A549 (cell line): Measurements from ENCODE around the gene CERS6. TPM values are rescaled to one million over a fixed set of nuclear protein-coding genes. Genes with fewer than 3 reads are reported as not detected.

Experiments used
- ATAC-seq, 2 experiments: fragments of 200-7000 bp in 1 of 2; fragments of >200 bp in 1 of 2; cut with Nextera tagmentation in 1 of 2; cut with Tn5 transposase in 1 of 2; 3 replicates each; pipeline versions ENCODE4 v1.8.0 to v1.9.1; 2018 to 2020; ENCODE audit warnings: mild to moderate bottlenecking in 1 of 2, moderate library complexity in 1 of 2
- CTCF ChIA-PET: fragments of 300-600 bp; sonication (Branson Sonifier 250); formaldehyde crosslinking; extraction: SDS; loops from one replicate; lab custom pipeline; 2021; ENCODE audit warnings: antibody characterized with exemption, inconsistent platforms; lab: Yijun Ruan, JAX
- POLR2A ChIA-PET: fragments of 350-600 bp; formaldehyde crosslinking; extraction: SDS; loops from one replicate; lab custom pipeline; 2021; ENCODE audit warnings: antibody characterized with exemption, inconsistent platforms; lab: Yijun Ruan, JAX
- DNase-seq, 2 experiments: peaks; one replicate each; pipeline versions ENCODE4 v3.0.0 to v3.0.0-alpha.2; 2011 to 2016; ENCODE audit warnings: low read depth in 1 of 2, low spot score in 1 of 2
- FAIRE-seq: peaks from 2 replicates; lab custom pipeline; 2011; peaks lifted over from hg19 to GRCh38; lab: Jason Lieb, UNC
- H3K27ac ChIP-seq, 2 experiments: fragments of >200 bp; sonication (Bioruptor Twin); formaldehyde crosslinking; 3 replicates each; pipeline ENCODE4 v1.5.1; 2016 to 2017
- H3K4me1 ChIP-seq: fragments of >200 bp; sonication (Bioruptor Twin); formaldehyde crosslinking; 3 replicates; pipeline ENCODE4 v1.6.1; 2016
- H3K4me2 ChIP-seq: fragments of >200 bp; sonication (Bioruptor Twin); formaldehyde crosslinking; 3 replicates; pipeline ENCODE4 v1.6.1; 2016
- H3K4me3 ChIP-seq: fragments of >200 bp; sonication (Bioruptor Twin); formaldehyde crosslinking; 3 replicates; pipeline ENCODE4 v1.5.1; 2016
- H3K9me3 ChIP-seq: fragments of >200 bp; sonication (Bioruptor Twin); formaldehyde crosslinking; 3 replicates; pipeline ENCODE4 v1.6.1; 2016
- BHLHE40 ChIP-seq: IDR thresholded peaks from 2 replicates; pipeline ENCODE4 v1.6.1; 2012; ENCODE audit warnings: low read depth, low read length, inconsistent platforms
- CHD2 ChIP-seq: fragments of 150-350 bp; IDR thresholded peaks from 2 replicates; pipeline ENCODE4 v1.6.1; 2014; ENCODE audit warnings: low read length; ENCODE audit not compliant: partially characterized antibody
- EHMT2 ChIP-seq: fragments of 200-600 bp; sonication (generic); IDR thresholded peaks from 2 replicates; pipeline ENCODE4 v1.6.1; 2016; ENCODE audit warnings: antibody characterized with exemption, low read depth, mild to moderate bottlenecking, moderate library complexity
- ESRRA ChIP-seq: fragments of 150-350 bp; IDR thresholded peaks from 2 replicates; pipeline ENCODE4 v1.6.1; 2014; ENCODE audit warnings: mild to moderate bottlenecking, low read length, borderline replicate concordance
- FOSL2 ChIP-seq, 2 experiments: fragments of 450-650 bp in 1 of 2; fragments of >200 bp in 1 of 2; sonication (Bioruptor Twin) in 1 of 2; formaldehyde crosslinking; IDR thresholded peaks; 2 replicates each; pipeline versions ENCODE4 v1.5.0 to v1.6.1; 2016 to 2020; ENCODE audit warnings: mild to moderate bottlenecking in 1 of 2, moderate library complexity in 1 of 2
- GATA3 ChIP-seq: IDR thresholded peaks from 2 replicates; pipeline ENCODE4 v1.6.1; 2012; ENCODE audit warnings: borderline replicate concordance
- HDAC2 ChIP-seq: fragments of 200-600 bp; sonication (generic); IDR thresholded peaks from 2 replicates; pipeline ENCODE4 v1.6.1; 2016
- HEYL ChIP-seq: fragments of 250-450 bp; sonication (Bioruptor Pico); IDR thresholded peaks from 2 replicates; pipeline ENCODE4 v1.8.0; 2021; ENCODE audit warnings: mild to moderate bottlenecking, moderate library complexity
- HOXA7 ChIP-seq: fragments of 250-450 bp; sonication (Bioruptor Pico); IDR thresholded peaks from 2 replicates; pipeline ENCODE4 v1.5.0; 2020; ENCODE audit warnings: mild to moderate bottlenecking, moderate library complexity
- HOXB5 ChIP-seq: fragments of 250-450 bp; sonication (Bioruptor Pico); IDR thresholded peaks from 2 replicates; pipeline ENCODE4 v1.5.0; 2020; ENCODE audit warnings: mild to moderate bottlenecking, moderate library complexity
- KDM1A ChIP-seq: fragments of 200-600 bp; sonication (generic); IDR thresholded peaks from 2 replicates; pipeline ENCODE4 v1.6.1; 2016; ENCODE audit warnings: low read depth, mild to moderate bottlenecking
- NFE2L2 ChIP-seq: fragments of 150-350 bp; conservative IDR thresholded peaks from 2 replicates; pipeline ENCODE4 v1.6.1; 2014; ENCODE audit warnings: low read length
- NPAS2 ChIP-seq: fragments of 250-450 bp; sonication (Bioruptor Pico); IDR thresholded peaks from 2 replicates; pipeline ENCODE4 v1.8.0; 2022; ENCODE audit warnings: mild to moderate bottlenecking, moderate library complexity, borderline replicate concordance
- PBX3 ChIP-seq: IDR thresholded peaks from 2 replicates; pipeline ENCODE4 v1.6.1; 2012
- POLR2A ChIP-seq: IDR thresholded peaks from 2 replicates; pipeline ENCODE4 v1.6.1; 2012; ENCODE audit warnings: mild to moderate bottlenecking, low read length
- POLR2AphosphoS2 ChIP-seq: conservative IDR thresholded peaks from 2 replicates; pipeline ENCODE4 v1.6.1; 2012; ENCODE audit warnings: low read length, improper control_type of control experiment, inconsistent platforms
- RCOR1 ChIP-seq: fragments of 150-350 bp; IDR thresholded peaks from 2 replicates; pipeline ENCODE4 v1.6.1; 2014; ENCODE audit warnings: antibody characterized with exemption, low read length, low read depth
- REST ChIP-seq: fragments of 200-600 bp; sonication (generic); IDR thresholded peaks from 2 replicates; pipeline ENCODE4 v1.6.1; 2016; ENCODE audit warnings: antibody characterized with exemption, mild to moderate bottlenecking, moderate library complexity
- RFX5 ChIP-seq: fragments of 450-650 bp; IDR thresholded peaks from 2 replicates; pipeline ENCODE4 v1.7.1; 2014; ENCODE audit warnings: antibody characterized with exemption, mild to moderate bottlenecking, moderate library complexity
- RNF2 ChIP-seq: fragments of 200-600 bp; sonication (generic); IDR thresholded peaks from 2 replicates; pipeline ENCODE4 v1.6.1; 2016; ENCODE audit warnings: low read depth, mild to moderate bottlenecking, antibody characterized with exemption, moderate library complexity, borderline replicate concordance
- SMC3 ChIP-seq: fragments of >200 bp; sonication (Bioruptor Twin); formaldehyde crosslinking; IDR thresholded peaks from 3 replicates; pipeline ENCODE4 v1.6.1; 2018; ENCODE audit warnings: inconsistent platforms
- TP53 ChIP-seq: fragments of 250-450 bp; sonication (Bioruptor Pico); IDR thresholded peaks from 2 replicates; pipeline ENCODE4 v1.5.0; 2021; ENCODE audit warnings: mild to moderate bottlenecking, moderate library complexity
- USF2 ChIP-seq: fragments of 450-650 bp; IDR thresholded peaks from 2 replicates; pipeline ENCODE4 v1.6.1; 2014; ENCODE audit warnings: antibody characterized with exemption
- ZNF302 ChIP-seq: fragments of 250-450 bp; sonication (Bioruptor Pico); IDR thresholded peaks from 2 replicates; pipeline ENCODE4 v1.9.0; 2021; ENCODE audit warnings: inconsistent platforms, mild to moderate bottlenecking, moderate library complexity
- WGBS: methylation state at CpG from one replicate; pipeline ENCODE4 v1.1.6; 2017; ENCODE audit errors: missing lambda C conversion rate; 5-methylcytosine and 5-hydroxymethylcytosine counted together
- polyA plus RNA-seq, 4 experiments: library from polyadenylated mRNA; depleted of rRNA in 3 of 4; stranded (reverse); fragments of >200 nt; fragmentation: RNase III in 1 of 4; extraction: RNeasy Plus Mini Kit Qiagen cat#74134 plus additional on column Dnase treatment in 1 of 4; gene quantifications; 2 replicates in 3 of 4; 3 replicates in 1 of 4; pipeline ENCODE4 v1.2.3, GENCODE V29; 2011 to 2017

The CERS6 gene
- polyA plus RNA-seq, 2 of the 4 experiments (the other 2 are of a cell fraction): 12.0 to 16.9 TPM

- CTCF ChIA-PET: no interaction called here
- TF ChIP-seq ESRRA (no peak), BHLHE40 (no peak), NFE2L2 (no peak), ZNF302 (CRISPR knock-in tag) (no peak), HOXA7 (no peak), KDM1A (no peak), FOSL2 (IDR thresholded peaks at IDR 0.05) (no peak), FOSL2 (CRISPR knock-in tag; IDR thresholded peaks at IDR 0.05) (no peak), HOXB5 (CRISPR knock-in tag) (no peak), POLR2AphosphoS2 (no peak), GATA3 (no peak), RNF2 (no peak), SMC3 (no peak), USF2 (no peak)
- H3K4me2 ChIP-seq: no peak overlapping the region
- no peaks in the 10 kb centered on the region for H3K9me3 ChIP-seq
- FAIRE-seq: no peak
- DNase-seq: no peak
- no peaks in the 10 kb centered on the region for H3K4me1 ChIP-seq
- 100% methylated on average over 1 of the region's 1 CpG for WGBS
- no peak overlapping the region for H3K4me3 ChIP-seq
- POLR2A ChIA-PET: no interaction called here
- H3K27ac ChIP-seq: no peak overlapping the region
- no peak for ATAC-seq
Observed at GRCh38 chr2:168643979-168644378, 187.9 kb downstream of the CERS6 start.

GRCh38 chr2:168645696-168646338, 189.7 kb downstream of the CERS6 start:
- Histone ChIP-seq H3K4me1 (no peaks in the 10 kb centered on the region), H3K4me2 (no peak overlapping the region), H3K27ac (no peak overlapping the region), H3K9me3 (no peaks in the 10 kb centered on the region), H3K4me3 (no peak overlapping the region)
- ChIA-PET POLR2A (no interaction called here), CTCF (interaction anchor here (1.0 kb wide), 1 partner anchor 48 kb away, joined by 3 read pairs; no protein-coding TSS in a partner anchor)
- TF ChIP-seq HDAC2: no peak
- TF ChIP-seq RCOR1: no peak
- no peak for TF ChIP-seq REST
- TF ChIP-seq POLR2A: no peak
- no peak for TF ChIP-seq HEYL (CRISPR knock-in tag)
- no peak for TF ChIP-seq TP53 (CRISPR knock-in tag)
- TF ChIP-seq RNF2: no peak
- no peak for TF ChIP-seq CHD2
- TF ChIP-seq NPAS2 (CRISPR knock-in tag): no peak
- no peak for TF ChIP-seq EHMT2
- no peak for TF ChIP-seq RFX5
- TF ChIP-seq HOXA7: no peak
- TF ChIP-seq USF2: no peak
- no peak for TF ChIP-seq PBX3
- FAIRE-seq (no peak), ATAC-seq (no peak), DNase-seq (no peak)
- WGBS: 54% methylated on average over 2 of the region's 2 CpGs
